ENCODE measurements around the gene MTIF3.

DNA sequence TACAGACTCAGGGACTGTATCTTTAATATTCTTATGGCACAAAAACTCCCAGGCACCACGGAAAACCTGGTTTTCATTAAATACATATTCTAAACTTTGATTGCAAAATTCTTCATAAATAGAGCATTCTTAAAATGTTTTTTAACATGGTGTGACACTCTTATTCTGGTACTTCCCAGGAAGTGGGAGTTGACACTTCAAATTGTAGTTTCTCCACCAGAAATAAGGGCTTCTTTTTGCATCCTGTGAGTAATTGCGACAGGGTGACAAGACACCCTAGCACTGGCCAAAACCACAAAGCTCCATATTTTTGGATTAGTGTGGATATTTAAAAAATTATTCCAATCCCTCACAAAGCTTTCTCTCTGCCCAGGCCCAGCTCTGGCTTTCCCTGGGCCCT, 43.6 kb upstream of the MTIF3 start:
- TF ChIP-seq, protein P1, sequence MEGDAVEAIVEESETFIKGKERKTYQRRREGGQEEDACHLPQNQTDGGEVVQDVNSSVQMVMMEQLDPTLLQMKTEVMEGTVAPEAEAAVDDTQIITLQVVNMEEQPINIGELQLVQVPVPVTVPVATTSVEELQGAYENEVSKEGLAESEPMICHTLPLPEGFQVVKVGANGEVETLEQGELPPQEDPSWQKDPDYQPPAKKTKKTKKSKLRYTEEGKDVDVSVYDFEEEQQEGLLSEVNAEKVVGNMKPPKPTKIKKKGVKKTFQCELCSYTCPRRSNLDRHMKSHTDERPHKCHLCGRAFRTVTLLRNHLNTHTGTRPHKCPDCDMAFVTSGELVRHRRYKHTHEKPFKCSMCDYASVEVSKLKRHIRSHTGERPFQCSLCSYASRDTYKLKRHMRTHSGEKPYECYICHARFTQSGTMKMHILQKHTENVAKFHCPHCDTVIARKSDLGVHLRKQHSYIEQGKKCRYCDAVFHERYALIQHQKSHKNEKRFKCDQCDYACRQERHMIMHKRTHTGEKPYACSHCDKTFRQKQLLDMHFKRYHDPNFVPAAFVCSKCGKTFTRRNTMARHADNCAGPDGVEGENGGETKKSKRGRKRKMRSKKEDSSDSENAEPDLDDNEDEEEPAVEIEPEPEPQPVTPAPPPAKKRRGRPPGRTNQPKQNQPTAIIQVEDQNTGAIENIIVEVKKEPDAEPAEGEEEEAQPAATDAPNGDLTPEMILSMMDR (IDR thresholded peaks at IDR 0.05; ENCODE audit: poor library complexity, severe bottlenecking), result no peak
- TF ChIP-seq SMC3 (conservative IDR thresholded peaks at IDR 0.05; ENCODE audit: poor library complexity), result no peak
- TF ChIP-seq RAD21 (conservative IDR thresholded peaks at IDR 0.05), result no peak
- TF ChIP-seq POLR2AphosphoS5 (IDR thresholded peaks at IDR 0.05), result no peak
- no peak for TF ChIP-seq EP300 (conservative IDR thresholded peaks at IDR 0.05; ENCODE audit: poor library complexity, severe bottlenecking)
- TF ChIP-seq, protein P2, sequence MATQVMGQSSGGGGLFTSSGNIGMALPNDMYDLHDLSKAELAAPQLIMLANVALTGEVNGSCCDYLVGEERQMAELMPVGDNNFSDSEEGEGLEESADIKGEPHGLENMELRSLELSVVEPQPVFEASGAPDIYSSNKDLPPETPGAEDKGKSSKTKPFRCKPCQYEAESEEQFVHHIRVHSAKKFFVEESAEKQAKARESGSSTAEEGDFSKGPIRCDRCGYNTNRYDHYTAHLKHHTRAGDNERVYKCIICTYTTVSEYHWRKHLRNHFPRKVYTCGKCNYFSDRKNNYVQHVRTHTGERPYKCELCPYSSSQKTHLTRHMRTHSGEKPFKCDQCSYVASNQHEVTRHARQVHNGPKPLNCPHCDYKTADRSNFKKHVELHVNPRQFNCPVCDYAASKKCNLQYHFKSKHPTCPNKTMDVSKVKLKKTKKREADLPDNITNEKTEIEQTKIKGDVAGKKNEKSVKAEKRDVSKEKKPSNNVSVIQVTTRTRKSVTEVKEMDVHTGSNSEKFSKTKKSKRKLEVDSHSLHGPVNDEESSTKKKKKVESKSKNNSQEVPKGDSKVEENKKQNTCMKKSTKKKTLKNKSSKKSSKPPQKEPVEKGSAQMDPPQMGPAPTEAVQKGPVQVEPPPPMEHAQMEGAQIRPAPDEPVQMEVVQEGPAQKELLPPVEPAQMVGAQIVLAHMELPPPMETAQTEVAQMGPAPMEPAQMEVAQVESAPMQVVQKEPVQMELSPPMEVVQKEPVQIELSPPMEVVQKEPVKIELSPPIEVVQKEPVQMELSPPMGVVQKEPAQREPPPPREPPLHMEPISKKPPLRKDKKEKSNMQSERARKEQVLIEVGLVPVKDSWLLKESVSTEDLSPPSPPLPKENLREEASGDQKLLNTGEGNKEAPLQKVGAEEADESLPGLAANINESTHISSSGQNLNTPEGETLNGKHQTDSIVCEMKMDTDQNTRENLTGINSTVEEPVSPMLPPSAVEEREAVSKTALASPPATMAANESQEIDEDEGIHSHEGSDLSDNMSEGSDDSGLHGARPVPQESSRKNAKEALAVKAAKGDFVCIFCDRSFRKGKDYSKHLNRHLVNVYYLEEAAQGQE (IDR thresholded peaks at IDR 0.05; ENCODE audit: borderline replicate concordance), result no peak

All from neural cell (in vitro differentiated cells).